Fibroblast of skin of abdomen (primary cell): ENCODE measurements around the gene KRTAP13-1. TPM values are rescaled to one million over a fixed set of nuclear protein-coding genes. Genes with fewer than 3 reads are reported as not detected.

Experiments used
- DNase-seq: peaks from one replicate; pipeline ENCODE4 v3.0.0-alpha.2; 2013
- polyA plus RNA-seq, 2 experiments: library from polyadenylated mRNA; unstranded; fragments of 120-200 nt; gene quantifications; one replicate each; pipeline ENCODE4 v1.2.1, GENCODE V29; 2013; ENCODE audit not compliant: insufficient read length in 2 of 2

The KRTAP13-1 gene, protein sequence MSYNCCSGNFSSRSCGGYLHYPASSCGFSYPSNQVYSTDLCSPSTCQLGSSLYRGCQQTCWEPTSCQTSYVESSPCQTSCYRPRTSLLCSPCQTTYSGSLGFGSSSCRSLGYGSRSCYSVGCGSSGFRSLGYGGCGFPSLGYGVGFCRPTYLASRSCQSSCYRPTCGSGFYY
- not detected for polyA plus RNA-seq (2013, experiment 1 of 2; ENCODE audit: insufficient read length)
- polyA plus RNA-seq (2013, experiment 2 of 2; ENCODE audit: insufficient read length), result not detected

DNA sequence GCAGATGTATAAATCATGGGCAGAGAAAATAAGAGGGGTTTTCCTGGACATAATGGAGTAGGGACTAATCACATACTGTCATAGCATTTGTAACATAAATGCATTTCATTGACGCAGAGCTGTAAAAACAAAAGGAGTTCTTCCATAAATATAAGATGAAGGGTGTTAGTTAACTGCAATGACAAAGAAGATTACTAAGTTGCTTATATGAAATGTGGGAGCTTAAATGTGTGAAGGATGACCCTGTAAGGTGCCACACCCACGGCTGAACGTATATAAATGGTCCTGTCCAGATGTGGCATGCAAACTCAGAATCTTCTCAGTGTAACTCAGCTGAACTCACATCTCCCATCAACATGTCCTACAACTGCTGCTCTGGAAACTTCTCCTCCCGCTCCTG, at the start of gene KRTAP13-1:
TSS of gene KRTAP13-1 (plus strand) at position 301 of the 400 bp plus-strand sequence. CDS start at position 357, 56 bp downstream.
- no peak for DNase-seq

DNA sequence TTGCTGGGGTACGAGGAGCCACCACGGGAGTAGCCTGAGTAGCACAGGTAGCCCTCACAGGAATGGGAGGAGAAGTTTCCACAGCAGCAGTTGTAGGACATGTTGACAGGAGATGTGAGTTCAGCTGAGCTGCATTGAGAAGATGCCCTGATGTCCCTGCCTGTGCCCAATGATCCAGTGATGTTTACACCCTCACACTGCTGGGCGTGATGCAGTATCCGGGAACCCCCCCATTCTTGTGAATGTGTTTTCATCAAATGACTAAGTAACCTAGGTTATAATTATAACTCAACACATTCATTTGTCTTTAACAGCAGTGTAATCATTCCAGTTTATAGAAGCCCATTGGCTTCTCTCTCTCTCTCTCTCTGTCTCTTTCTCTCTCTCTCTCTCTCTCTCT, 47.3 kb upstream of the KRTAP13-1 start, which contains the start of gene KRTAP23-1:
TSS of gene KRTAP23-1 (minus strand) at position 101 of the 400 bp plus-strand sequence. CDS start at position 101, 0 bp downstream.
- no peak for DNase-seq

DNA sequence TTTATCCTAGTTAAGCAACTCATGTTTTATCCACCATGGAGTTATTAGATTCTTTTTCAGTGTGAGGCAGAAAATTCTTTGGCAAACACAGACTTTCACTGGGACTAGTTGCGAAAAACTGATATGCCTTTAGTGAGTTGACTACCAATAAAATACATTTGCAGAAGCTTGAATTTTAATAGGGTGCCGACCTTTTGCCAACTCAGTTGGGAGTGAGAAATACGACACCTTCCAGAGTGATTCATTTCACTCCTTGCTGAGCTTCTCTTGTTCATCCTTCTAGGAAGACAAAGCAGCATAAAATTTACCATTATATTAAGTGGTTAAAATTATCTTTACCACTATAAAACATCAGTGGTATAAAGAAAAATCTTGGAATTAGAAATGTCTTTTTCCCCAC, 46.3 kb upstream of the KRTAP13-1 start:
- no peak for DNase-seq

GRCh38 chr21:30351534-30351933, 44.3 kb upstream of the KRTAP13-1 start:
- DNase-seq, result no peak

- no peak for DNase-seq
These were observed 41.4 kb upstream of the KRTAP13-1 start for GRCh38 chr21:30354308-30355005.

GRCh38 chr21:30355906-30356305, 39.9 kb upstream of the KRTAP13-1 start:
- no peak for DNase-seq

DNA sequence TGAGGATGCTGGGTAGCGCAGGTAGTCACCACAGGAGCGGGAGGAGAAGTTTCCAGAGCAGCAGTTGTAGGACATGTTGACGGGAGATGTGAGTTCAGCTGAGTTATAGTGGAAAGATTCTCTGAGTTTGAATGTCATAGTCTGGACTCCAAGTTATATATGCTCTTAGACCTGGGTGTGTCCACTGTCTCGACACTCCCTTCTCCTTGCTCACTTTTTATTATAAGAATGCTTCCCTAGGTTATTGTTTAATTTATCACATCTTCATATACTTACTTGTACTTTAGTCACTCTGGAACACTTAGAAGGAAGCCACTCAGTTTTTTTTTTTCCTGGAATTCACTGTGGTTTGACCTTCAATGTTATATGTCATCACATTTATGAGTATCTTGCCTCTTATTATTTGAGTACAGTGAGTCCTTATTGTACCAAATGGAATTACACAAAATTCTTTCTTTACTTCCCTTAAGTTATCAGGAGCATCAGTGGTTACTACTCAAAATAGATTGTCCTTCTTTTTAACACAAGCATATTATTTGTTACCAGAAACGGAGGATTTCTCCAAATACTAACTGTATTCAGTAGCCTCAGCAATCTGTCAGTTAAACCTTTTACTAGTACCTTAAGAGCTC, 23.6 kb upstream of the KRTAP13-1 start, which contains the start of gene KRTAP13-2:
TSS of gene KRTAP13-2 (minus strand) at position 133 of the 632 bp plus-strand sequence. CDS start at position 75, 58 bp downstream.
- no peak for DNase-seq

- no peak for DNase-seq
These were observed 13.6 kb upstream of the KRTAP13-1 start for GRCh38 chr21:30382201-30382600.

DNA sequence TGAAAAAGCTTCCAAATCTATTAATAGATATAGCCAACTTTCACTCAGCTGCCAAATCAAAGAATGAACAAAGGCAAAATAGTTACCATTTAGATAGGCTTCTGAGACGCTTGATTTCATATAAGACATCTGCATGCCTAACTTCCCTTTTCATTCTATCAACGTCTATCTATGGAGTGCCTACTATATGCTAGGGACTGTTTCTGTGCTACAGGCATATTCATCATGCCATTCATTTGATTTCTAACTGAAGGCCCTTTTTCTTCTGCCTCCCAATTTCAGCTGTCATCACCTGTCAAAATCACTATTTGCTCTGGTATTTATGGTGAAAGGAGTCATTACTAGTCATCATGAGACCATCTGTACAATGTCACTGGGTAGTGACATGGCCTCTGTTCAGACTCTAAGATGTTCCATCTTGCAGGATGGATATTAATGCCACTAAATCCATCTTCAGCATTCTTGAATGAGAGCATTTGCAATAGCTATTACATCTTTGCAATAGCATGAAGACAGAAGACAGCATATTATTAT, 4.3 kb upstream of the KRTAP13-1 start:
- DNase-seq, result no peak

- peak; percentile 32 for DNase-seq
These were observed 13.1 kb downstream of the KRTAP13-1 start for GRCh38 chr21:30408782-30409494.

DNA sequence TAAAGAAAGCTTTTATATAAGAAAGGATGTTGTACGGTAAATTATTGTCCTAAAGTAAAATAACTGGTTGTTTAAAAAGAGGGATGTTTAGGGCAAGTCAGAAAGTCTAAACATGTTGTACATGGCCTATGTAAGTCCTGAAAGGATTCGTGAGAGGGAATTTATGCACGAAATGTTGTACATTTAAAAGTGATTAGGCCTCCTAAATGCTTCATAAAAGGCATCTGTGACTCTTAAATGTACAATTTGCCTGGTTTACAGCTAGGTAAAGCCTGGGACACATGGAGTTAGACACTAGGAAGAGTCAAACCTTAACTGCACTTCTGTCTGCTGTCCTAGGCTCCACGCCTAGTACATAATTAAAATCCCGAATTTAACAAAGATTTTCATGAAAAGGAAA, 20.2 kb downstream of the KRTAP13-1 start:
- DNase-seq, result no peak

GRCh38 chr21:30425826-30426225, 30.0 kb downstream of the KRTAP13-1 start, which contains the start of gene KRTAP13-3:
TSS of gene KRTAP13-3 (minus strand) at chr21:30425926. CDS start at chr21:30425912, 14 bp downstream.
- no peak for DNase-seq

DNA sequence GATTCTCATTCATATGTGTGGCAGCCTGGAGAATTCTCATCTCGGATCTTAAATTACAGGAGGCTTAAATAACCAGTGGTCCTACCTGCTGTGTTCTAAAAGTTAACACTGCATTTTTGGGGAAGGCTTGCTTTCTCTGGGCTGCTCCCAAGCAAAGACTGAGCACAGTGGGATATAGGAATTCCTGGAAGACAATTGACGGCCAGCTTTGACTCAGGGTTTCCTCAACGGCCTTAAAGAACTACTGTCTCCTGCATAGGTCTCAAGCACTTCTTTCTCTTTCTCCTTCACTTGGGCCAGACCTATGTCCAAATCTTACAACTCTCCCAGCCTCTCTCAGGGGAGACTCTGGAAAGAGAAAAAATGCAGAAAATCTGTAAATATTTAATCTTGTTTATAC, 30.9 kb downstream of the KRTAP13-1 start:
- no peak for DNase-seq

GRCh38 chr21:30430170-30430655, 34.4 kb downstream of the KRTAP13-1 start, which contains the start of gene KRTAP13-4:
TSS of gene KRTAP13-4 (plus strand) at chr21:30430220. CDS start at chr21:30430276, 56 bp downstream.
- DNase-seq, result no peak

DNA sequence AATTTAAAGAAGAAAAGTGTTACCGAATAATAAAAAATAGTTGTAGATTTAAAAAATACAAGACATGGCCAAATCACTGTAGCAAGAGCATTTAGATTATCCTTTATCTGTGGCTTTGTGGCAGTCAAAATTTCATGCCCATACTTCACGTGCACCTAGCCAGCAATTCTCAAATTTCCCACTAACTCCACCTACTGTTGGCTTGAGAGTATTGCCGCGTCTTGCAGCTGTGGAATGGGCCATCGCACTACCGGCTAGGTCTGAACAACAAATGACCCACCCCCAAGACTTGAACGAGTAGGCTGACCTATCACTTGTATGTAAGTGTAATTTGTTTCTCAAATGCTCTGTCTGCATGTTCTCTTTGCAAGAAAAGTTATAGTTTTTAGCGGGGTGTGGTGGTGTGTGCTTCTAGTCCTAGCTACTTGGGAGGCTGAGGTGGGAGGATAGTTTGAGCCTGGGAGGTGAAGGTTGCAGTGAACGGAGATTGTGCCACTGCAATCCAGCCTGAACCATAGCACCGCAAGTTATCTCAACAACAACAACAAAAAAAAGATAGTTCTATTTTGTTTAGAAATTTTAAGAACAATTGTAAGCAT, 38.3 kb downstream of the KRTAP13-1 start:
- DNase-seq, result peak; percentile 1

- DNase-seq, result no peak
These were observed 41.3 kb downstream of the KRTAP13-1 start for GRCh38 chr21:30437010-30437565.

- DNase-seq, result no peak
These were observed 44.1 kb downstream of the KRTAP13-1 start, which contains the start of gene KRTAP15-1 for GRCh38 chr21:30439975-30440374. TSS of gene KRTAP15-1 (plus strand) at chr21:30440275. CDS start at chr21:30440328, 53 bp downstream.

GRCh38 chr21:30443226-30443625, 47.4 kb downstream of the KRTAP13-1 start:
- no peak for DNase-seq

GRCh38 chr21:30444204-30444603, 48.4 kb downstream of the KRTAP13-1 start:
- no peak for DNase-seq
